Mucosa of descending colon (tissue), 3 donors: ENCODE results near the gene CBLC. TPM values are rescaled to one million over a fixed set of nuclear protein-coding genes. Genes with fewer than 3 reads are reported as not detected.

Experiments
- ATAC-seq: fragments of 200-7000 bp; cut with Tn5 transposase; one replicate; pipeline ENCODE4 v1.9.1; 2020; ENCODE audit warnings: mild to moderate bottlenecking, moderate library complexity
- DNase-seq, 3 donors: peaks; one replicate each; pipeline ENCODE4 v3.0.0-alpha.2; 2020
- H3K36me3 ChIP-seq: fragments of 200-600 bp; one replicate; pipeline ENCODE4 v1.8.0; 2021; ENCODE audit warnings: low read depth, mild to moderate bottlenecking
- H3K4me1 ChIP-seq: fragments of 200-600 bp; one replicate; pipeline ENCODE4 v1.8.0; 2021; ENCODE audit warnings: low read depth, mild to moderate bottlenecking
- H3K4me3 ChIP-seq: fragments of 200-600 bp; one replicate; pipeline ENCODE4 v1.8.0; 2021; ENCODE audit warnings: mild to moderate bottlenecking
- H3K9me3 ChIP-seq: fragments of 200-600 bp; one replicate; pipeline ENCODE4 v1.8.0; 2021; ENCODE audit warnings: mild to moderate bottlenecking
- intact Hi-C, 2 donors: fragments of 100-400 bp; cut with DNase I in 1 of 2; cut with micrococcal nuclease in 1 of 2; formaldehyde crosslinking; loops; one replicate each; pipeline versions ENCODE4 v1.11.0 to v1.11.1; 2022; cut with DNase I, micrococcal nuclease
- total RNA-seq, 3 donors: library from RNA; stranded (reverse); fragmentation: NEBNext Ultra II Directional in 2 of 3; extraction: Animal tissue kit (Norgen Biotek cat#: 25700) in 2 of 3; gene quantifications; one replicate each; pipeline versions ENCODE4 v1.2.1 to v1.2.4, GENCODE V29; 2021 to 2023
- TF ChIP-seq, protein P1 (sequence below): fragments of 200-600 bp; IDR thresholded peaks from one replicate; pipeline ENCODE4 v1.8.0; 2022; ENCODE audit warnings: antibody characterized with exemption, mild to moderate bottlenecking
- donor health status: DM: no; HTN: no; CAD: no; lungs with moderate emphysema.
- donor health status: DM: no; HTN: no; CAD: no.
- donor health status: DM: no; HTN: yes; CAD: no.

The CBLC gene
- total RNA-seq, 3 donors from 2014 or later: 36.5 to 92.6 (median 59.1) TPM

DNA sequence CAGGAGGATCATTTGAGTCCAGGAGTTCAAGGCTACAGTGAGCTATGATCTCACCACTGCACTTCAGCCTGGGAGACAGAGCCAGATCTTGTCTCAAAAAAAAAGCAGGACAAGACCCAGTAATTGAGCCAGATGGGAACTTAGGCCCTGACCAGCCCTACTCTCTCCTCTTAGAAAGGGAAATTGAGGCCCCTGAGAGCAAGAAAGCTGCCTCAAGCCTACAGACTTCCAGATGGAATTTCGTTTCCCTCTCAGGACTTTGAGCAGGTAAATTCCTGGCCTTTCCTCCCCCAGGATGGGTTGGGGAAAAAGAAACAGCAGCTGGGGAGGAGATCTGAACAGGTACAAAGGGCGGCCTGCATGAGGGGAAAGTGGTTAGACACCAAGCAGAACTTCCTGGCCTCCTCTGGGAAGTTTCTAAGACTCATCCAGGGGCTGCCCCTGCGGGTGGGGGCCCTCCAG, 32.8 kb upstream of the CBLC start:
- no peaks in the 10 kb centered on the region for H3K36me3 ChIP-seq
- H3K4me3 ChIP-seq: no peak overlapping the region
- peaks cover 66% of the 10 kb centered on the region for H3K4me1 ChIP-seq
- DNase-seq (no peak), ATAC-seq (peak; percentile 3)
- intact Hi-C loops: no loop called here
- H3K9me3 ChIP-seq: no peaks in the 10 kb centered on the region
- TF ChIP-seq, protein P1, sequence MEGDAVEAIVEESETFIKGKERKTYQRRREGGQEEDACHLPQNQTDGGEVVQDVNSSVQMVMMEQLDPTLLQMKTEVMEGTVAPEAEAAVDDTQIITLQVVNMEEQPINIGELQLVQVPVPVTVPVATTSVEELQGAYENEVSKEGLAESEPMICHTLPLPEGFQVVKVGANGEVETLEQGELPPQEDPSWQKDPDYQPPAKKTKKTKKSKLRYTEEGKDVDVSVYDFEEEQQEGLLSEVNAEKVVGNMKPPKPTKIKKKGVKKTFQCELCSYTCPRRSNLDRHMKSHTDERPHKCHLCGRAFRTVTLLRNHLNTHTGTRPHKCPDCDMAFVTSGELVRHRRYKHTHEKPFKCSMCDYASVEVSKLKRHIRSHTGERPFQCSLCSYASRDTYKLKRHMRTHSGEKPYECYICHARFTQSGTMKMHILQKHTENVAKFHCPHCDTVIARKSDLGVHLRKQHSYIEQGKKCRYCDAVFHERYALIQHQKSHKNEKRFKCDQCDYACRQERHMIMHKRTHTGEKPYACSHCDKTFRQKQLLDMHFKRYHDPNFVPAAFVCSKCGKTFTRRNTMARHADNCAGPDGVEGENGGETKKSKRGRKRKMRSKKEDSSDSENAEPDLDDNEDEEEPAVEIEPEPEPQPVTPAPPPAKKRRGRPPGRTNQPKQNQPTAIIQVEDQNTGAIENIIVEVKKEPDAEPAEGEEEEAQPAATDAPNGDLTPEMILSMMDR: no peak

DNA sequence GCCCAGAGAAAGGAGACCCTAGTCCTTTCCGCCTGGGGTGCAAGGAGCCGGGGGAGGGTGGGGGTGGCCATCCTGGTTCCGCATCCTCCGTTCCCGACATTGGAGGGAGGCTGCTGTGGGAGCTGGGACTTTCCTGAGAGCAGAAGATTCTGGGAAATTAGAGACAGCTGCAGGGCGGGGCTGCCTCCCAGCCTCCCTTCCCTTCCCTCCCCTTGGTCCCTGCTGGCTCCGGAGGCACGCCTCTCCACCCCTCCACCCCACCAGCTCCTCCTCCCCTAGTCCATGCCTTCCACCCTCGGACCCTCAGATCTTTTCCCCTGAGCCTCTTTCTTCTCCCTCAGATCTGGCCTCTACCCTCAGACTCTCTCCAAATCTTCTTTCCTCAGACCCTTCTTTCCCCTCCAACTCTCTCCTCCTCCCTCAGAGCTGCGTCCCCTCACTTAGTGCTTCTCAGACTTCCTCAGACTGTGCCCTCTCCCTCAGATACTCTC, 32.3 kb upstream of the CBLC start:
- intact Hi-C loops: no loop called here
- no peak overlapping the region for H3K4me3 ChIP-seq
- TF ChIP-seq, protein P1: no peak
- no peaks in the 10 kb centered on the region for H3K36me3 ChIP-seq
- no peaks in the 10 kb centered on the region for H3K9me3 ChIP-seq
- DNase-seq (peak; percentile 83 to 90 (median 85)), ATAC-seq (peak; percentile 41)
- peaks cover 70% of the 10 kb centered on the region for H3K4me1 ChIP-seq

DNA sequence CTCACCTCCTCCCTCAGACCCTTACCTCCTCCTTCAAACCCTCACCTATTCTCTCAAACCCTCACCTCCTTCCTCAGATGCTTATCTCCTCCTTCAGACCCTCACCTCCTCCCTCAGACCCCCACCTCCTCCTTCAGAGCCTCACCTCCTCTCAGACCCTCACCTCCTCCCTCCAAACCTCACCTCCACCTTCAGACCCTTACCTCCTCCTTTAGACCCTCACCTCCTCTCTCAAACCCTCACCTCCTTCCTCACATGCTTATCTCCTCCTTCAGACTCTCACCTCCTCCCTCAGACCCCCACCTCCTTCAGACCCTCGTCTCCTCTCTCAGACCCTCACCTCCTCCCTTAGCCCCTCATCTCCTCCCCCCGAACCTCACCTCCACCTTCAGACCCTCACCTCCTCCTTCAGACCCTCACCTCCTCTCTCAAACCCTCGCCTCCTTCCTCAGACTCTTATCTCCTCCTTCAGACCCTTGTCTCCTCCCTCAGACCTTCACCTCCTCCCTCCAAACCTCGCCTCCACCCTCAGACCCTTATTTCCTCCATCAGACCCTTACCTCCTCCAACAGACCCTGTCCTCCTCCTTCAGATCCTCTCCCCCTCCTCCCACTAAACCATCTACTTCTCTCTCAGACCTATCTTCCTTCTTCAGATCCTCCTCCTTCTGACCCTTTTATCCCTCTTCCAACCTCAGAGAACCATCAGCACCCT, 31.6 kb upstream of the CBLC start:
- no peak for ATAC-seq
- TF ChIP-seq, protein P1: no peak
- peaks cover 70% of the 10 kb centered on the region for H3K4me1 ChIP-seq
- intact Hi-C loops: no loop called here
- no peaks in the 10 kb centered on the region for H3K36me3 ChIP-seq
- DNase-seq: peak in 2 of 3 donors; percentile 14
- H3K9me3 ChIP-seq: no peaks in the 10 kb centered on the region
- no peak overlapping the region for H3K4me3 ChIP-seq

DNA sequence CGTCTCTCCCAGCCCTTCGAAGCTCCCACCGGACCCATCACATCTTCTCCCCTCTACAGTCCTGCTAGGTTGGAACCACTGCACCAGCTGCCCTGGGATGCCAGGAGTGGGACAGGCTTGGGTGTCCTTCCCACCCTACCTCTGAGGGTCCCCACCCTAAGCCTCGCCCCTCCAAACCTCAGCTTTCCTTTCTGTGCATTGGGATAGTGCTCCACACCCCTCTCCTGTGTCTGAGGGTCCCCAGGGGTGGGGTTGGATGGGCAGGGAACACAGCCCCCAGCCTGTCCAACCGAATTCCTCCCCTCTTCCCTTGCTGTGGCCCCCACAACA, 31.1 kb upstream of the CBLC start:
- Histone ChIP-seq H3K4me1 (peaks cover 70% of the 10 kb centered on the region), H3K9me3 (no peaks in the 10 kb centered on the region), H3K36me3 (no peaks in the 10 kb centered on the region), H3K4me3 (no peak overlapping the region)
- no peak for ATAC-seq
- intact Hi-C loops: no loop called here
- peak in 1 of 3 donors; percentile 61 for DNase-seq
- TF ChIP-seq, protein P1: no peak

DNA sequence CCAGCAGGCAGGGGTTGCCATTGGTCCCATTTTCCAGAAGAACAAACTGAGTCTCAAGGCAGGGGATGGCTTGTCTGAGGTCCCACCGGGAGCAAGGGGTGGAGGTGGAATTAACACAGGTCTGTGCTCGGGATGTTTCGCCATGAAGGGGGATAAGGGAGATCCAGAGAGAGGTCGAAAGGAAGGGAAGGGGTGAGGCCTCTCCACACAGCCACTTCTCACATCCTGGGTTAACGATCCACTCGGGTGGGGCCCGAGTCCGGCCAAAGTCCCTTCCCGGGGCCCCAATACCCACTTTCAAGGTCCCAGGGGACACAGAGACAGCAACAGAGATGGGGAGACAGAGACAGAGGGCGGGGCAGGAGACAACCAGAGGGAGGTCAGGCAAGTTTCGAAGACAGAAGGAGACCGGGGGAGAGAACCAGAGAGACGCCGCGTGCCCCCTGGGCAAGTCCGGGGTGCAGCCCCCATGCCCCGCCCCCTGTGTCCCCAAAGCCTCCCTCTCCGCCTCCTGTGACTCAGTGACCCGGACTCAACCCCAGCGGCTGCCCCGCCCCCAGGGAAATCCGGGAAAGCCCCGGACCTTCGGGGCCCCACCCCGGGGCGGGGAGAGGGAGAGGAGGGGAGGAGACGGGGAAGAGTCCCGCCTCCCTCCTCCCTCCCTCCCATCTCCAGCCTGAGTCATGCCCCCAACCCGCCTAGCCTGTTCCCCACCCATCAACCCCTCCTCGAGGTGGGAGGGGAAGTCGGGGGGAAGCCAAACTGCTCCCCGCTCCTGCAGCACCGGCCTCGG, 30.5 kb upstream of the CBLC start:
- Histone ChIP-seq H3K9me3 (no peaks in the 10 kb centered on the region), H3K4me3 (peak overlapping the region; percentile 14), H3K4me1 (peaks cover 69% of the 10 kb centered on the region), H3K36me3 (no peaks in the 10 kb centered on the region)
- TF ChIP-seq, protein P1: no peak
- peak; percentile 97 to 98 (median 97) for DNase-seq
- intact Hi-C loops: no loop called here
- ATAC-seq: peak; percentile 82
